Iris pigment epithelial cell (primary cell): ENCODE results near the gene PLPPR1.
"Not testable (repeated sequence)": the region's sequence is repeated elsewhere in the genome, so short reads cannot be mapped to it uniquely, and the experiment has no call there.

Source experiments
- DNase-seq: peaks from one replicate; pipeline ENCODE4 v3.0.0-alpha.2; 2011; ENCODE audit warnings: low read depth

PLPPR1 gene

DNA sequence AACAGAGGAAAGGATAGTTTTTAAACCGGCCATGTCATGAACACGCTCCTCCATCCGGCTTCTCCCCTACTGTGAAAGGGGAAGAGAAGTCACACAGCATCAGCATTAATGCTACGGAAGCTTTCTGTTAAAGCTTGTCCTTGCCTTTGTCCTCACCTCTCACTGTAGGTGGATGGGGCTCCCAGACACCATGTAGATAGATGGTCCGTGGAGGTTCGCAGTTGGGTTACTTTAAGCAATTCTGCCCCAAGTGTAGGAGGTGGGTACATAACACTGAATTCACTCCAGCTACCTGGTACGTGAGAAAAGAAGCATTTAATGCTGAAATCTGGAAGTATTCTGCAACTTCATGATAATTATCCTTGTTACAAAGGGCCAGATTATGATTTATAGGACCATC, 190.5 kb downstream of the PLPPR1 start:
- DNase-seq = no peak

DNA sequence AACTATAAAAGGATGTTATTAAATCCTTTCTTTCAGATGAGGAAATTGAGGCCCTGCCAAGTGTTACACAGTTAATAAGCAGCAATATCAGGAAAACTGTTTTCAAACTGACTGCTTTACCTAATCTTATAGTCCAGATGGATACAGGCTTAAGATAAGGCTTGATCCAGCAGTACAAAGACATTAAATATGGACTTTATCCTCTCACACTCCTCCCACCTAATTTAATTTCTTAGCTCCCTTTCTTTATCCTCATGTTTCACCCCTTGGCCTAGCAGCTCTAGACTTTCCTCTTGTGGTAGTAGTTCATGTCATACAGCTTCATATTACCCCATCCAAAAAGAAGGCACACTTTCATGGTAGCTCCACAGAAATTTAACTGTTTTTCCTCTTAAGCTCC, 191.8 kb downstream of the PLPPR1 start:
- DNase-seq = no peak

DNA sequence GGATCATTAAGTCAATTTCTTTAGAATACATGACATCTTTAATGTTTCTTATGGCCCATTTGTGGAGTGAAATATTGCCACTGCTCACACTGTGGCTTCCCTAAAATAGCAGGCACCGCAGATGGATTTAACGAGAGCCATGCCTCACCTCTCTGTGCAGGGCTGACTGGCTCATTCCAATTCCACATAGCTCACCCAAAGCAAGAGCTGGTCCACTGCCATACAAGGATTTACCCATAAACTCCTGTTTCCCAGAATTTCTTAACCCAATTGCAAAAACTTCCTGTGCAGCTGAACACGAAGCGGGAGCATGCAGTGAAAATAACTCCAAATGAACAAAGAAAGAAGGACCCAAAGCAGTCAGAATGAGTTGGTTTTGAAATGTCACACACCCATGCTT, 196.7 kb downstream of the PLPPR1 start:
- no peak for DNase-seq

GRCh38 chr9:101226161-101226560, 197.6 kb downstream of the PLPPR1 start:
- DNase-seq = no peak

DNA sequence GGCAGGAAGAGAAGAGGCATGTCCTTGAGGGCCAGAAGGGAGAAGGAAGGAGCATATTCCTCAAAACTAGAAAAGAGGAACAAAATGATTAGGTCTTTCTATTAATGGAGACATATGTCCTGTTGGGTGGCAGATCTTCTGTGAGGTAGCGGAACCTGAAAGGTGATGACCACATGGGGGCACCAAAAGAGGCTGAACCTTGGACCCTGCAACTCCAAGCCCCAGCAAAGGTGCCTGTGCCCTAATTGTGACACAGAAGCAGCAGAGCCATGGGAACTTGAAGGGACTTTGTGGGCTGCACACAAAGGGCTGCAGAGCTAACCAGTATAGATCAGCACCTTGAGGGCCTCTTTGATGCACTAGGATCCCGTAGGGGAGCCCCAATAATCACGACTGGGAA, 198.3 kb downstream of the PLPPR1 start:
- DNase-seq = no peak

DNA sequence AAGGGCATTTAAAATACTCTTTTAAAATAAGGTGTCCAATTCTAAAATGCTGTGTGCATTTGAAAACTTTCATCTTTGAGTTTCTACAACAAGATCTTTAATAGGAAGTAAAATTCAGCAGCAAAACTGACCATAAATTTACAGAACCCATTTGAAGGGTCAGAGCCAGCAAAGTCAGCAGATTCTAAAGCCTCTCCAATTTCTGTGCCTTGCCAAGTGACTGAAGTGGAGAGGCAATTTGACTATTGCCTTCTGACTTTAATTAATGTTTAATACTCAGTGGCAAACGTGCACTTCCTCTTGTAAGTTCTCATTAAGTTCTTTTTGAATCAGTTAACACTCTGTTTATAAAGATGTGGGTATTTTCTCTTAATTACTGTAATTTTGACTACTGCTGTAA, 201.1 kb downstream of the PLPPR1 start:
- DNase-seq = no peak

- no peak for DNase-seq
Observed at GRCh38 chr9:101232405-101232977, 204.0 kb downstream of the PLPPR1 start.

- DNase-seq = peak; percentile 10
Observed at GRCh38 chr9:101235105-101235866, 206.8 kb downstream of the PLPPR1 start.

DNA sequence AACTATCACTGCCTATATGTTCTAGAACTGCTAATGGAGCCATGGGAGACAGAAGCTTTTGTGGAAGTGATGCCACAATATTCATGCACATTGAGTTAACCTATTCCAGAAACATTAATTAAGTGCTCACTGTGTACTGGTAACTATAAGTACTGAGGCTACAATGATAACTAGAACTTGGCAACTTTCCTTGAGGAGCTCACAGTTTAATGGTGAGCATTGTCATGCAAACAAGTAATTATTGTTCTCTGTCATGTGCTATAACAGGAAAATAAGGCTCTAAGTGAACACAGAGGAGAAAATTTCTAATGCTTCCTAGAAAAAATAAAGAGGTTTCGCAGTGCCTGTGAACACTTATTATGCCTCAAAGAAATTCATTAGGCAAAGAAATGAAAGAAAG, 214.1 kb downstream of the PLPPR1 start:
- no peak for DNase-seq

GRCh38 chr9:101246691-101247090, 218.2 kb downstream of the PLPPR1 start:
- DNase-seq = no peak

GRCh38 chr9:101247297-101247696, 218.8 kb downstream of the PLPPR1 start:
- no peak for DNase-seq

GRCh38 chr9:101254733-101255433, 226.4 kb downstream of the PLPPR1 start:
- DNase-seq = no peak

DNA sequence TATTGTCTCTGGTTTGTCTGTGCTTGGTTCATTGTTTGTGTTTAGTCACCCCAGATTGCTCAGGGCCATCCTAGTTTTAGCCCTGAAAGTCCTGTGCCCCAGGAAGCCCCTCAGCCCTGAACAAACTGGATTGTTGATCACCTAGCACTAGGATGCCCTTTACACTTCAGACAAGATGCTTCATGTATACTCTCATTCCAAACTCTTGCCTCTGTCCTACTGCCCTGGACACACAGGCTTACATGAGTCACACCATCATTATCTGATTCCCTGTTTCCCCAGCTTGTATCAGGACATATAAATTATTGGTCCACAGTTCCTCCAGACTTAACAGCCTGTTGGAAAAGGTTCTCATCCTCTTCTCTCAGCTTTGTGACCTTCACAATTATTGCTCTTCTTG, 236.2 kb downstream of the PLPPR1 start:
- DNase-seq = no peak

DNA sequence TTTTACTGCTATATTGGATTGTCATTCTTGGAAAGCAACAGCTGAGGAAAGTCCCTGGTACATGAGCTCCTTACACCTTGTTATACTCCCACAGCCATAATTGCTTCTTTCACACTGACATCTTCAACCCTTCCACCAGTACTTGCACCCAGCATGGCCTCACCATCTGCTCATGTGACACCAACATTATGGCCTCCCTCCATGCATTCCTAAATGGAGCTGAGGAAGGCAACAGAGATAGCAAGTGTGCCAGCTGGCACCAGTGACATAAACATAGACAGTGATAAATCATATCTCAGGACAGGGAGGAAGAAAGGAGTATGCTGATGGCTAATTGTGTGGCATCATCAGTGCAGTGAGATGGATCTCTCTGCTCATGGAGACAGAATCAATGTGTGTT, 236.7 kb downstream of the PLPPR1 start:
- DNase-seq = no peak

DNA sequence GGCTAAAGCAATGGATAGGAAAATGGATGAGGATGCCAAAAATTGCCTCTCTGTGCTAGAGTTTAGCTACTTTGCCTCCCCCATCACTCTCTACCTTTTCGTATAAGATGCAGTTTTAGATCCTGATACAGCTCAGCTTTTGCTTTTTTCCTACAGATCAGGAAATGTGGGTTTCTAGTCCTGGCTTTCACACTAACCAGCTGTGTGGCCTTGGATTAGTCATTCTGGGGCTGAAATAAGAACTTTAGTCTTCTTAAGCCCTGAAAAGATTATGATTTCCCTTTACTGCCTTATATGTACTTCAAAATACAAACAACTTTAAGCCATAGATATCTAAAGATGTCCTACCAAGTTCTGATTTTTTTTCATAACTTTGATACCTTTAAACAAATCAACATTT, 239.9 kb downstream of the PLPPR1 start:
- no peak for DNase-seq

DNA sequence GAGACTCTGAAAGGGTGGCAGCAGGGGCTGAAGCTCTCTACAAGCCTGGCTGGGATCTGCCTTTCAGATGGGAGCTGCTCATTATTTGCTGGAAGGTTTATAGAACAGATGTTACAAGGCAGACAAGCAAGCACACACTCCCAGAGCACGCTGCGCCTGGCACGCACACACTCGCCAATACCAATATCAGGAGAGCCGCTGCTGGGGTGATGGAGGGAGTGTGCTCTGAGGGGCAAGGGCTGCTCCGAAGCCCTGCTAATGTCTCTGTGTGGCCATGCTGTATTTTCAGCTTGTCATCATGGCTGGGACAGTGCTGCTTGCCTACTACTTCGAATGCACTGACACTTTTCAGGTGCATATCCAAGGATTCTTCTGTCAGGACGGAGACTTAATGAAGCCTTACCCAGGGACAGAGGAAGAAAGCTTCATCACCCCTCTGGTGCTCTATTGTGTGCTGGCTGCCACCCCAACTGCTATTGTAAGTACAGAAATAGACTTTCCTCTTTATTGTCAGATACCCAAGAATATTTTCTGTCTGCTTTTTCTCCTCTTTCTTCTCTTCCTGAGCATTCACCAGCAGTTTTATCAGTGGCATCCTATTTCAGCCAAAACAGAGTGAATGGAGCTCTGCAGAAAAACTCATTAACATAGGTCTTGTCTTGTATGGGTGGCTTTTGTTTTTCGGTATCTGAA, 241.2 kb downstream of the PLPPR1 start:
- DNase-seq = no peak

DNA sequence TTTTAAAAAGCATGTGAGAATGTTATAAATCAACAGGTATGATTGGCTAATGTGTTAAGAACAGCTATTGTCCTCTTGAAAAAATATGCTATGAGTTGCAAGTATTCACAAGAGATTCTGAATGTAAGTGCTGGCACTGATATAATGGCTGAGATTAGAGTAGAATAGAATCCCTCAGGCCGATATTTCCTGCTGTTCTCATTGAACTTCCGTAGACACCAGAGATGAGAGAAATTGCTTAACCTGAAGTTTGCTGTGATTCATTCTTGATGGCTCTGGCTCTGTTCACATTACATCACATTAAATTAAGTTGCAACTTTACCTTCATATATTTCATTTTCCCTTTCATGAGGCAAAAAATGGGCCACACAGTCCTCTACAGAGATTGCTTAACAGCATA, 241.8 kb downstream of the PLPPR1 start:
- DNase-seq = no peak

GRCh38 chr9:101271102-101271501, 242.6 kb downstream of the PLPPR1 start:
- DNase-seq = no peak

GRCh38 chr9:101274971-101275768, 246.6 kb downstream of the PLPPR1 start:
- no peak for DNase-seq

DNA sequence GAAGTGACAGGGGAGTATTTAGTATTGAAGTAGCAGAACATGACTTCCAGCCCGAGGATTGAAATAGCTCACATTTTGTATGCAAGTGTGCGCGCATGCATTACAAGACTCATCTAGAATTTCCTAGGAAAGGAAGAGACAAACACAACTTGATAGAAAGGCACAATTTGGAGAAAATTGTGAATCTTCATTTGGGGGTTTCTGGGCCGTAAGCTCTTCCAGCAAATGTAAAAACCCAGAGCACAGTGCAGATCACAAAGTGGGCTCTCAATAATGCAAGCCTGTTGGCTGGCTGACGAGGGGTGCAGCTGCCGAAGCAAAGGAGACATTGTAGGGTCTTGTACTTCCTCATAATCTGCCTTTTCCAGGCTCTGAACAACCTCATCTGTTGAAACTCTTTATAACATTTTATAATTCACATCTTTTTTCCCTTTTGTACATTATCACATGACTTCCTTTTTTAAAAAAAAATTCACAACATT, 247.3 kb downstream of the PLPPR1 start:
- no peak for DNase-seq

DNA sequence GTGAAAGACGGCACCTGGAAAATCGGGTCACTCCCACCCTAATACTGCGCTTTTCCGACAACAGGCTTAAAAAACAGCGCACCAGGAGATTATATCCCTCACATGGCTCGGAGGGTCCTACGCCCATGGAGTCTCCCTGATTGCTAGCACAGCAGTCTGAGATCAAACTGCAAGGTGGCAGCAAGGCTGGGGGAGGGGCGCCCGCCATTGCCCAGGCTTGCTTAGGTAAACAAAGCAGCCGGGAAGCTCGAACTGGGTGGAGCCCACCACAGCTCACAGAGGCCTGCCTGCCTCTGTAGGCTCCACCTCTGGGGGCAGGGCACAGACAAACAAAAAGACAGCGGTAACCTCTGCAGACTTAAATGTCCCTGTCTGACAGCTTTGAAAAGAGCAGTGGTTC, 262.5 kb downstream of the PLPPR1 start:
- DNase-seq = not testable (repeated sequence)

DNA sequence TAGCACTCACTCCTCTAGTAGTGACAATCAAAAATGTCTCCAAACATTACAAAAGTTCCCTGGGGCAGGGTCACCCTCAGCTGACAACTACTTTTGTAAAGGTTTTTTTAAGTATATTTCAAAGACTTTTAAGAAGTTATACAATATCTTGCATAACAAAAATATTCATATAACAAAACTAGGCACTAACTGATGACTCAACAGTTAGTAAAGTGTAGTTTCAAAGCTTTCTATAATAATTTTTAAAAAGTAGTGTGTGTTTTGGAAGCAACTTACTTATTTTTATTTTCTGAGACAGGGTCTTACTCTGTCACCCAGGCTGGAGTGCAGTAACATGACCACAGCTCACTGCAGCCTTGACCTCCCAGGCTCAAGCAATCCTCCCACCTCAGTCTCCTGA, 271.4 kb downstream of the PLPPR1 start:
- DNase-seq = no peak
